ENCODE data around the gene PLK2. TPM values are rescaled to one million over a fixed set of nuclear protein-coding genes. Genes with fewer than 3 reads are reported as not detected.

PLK2 gene
- total and polyA plus RNA-seq, 2 of the 8 experiments (the other 6 are each of a cell fraction or from before 2014, with no cell fraction given) = 5.8 to 20.6 TPM

DNA sequence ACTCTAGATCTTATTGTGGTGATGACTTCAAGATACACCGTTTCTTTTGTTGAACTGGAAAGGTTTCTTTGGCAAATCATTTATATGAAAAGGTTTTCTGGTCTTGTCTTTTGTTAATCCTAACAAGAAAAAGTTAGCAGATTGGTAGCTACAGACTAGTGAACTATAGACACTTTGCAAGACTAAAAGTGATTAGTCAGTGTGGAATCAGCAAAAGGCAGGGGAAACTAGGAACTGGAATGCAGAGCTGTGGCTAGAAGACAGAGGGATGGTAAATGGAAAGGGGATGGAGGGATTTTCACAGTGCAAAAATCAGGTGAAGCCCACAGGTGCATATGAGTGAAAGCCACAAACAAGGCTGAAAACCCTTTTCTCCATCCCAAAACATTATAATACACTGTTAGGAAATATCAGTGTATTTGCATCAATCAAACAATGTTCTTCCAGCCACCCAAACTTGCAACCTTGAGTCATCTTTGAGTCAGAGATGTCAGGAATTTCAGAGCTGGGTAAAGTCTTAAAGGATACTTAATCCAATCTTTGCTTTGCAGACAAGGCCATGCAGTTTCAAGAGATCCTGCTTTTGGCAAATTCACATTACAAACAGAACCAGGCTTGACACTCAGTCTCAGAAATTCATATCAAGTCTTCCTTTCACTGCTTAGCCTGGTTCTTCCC, 52.7 kb downstream of the PLK2 start (continued):
- TF ChIP-seq, protein P1, sequence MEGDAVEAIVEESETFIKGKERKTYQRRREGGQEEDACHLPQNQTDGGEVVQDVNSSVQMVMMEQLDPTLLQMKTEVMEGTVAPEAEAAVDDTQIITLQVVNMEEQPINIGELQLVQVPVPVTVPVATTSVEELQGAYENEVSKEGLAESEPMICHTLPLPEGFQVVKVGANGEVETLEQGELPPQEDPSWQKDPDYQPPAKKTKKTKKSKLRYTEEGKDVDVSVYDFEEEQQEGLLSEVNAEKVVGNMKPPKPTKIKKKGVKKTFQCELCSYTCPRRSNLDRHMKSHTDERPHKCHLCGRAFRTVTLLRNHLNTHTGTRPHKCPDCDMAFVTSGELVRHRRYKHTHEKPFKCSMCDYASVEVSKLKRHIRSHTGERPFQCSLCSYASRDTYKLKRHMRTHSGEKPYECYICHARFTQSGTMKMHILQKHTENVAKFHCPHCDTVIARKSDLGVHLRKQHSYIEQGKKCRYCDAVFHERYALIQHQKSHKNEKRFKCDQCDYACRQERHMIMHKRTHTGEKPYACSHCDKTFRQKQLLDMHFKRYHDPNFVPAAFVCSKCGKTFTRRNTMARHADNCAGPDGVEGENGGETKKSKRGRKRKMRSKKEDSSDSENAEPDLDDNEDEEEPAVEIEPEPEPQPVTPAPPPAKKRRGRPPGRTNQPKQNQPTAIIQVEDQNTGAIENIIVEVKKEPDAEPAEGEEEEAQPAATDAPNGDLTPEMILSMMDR (IDR thresholded peaks at IDR 0.05; ENCODE audit: control extremely low read depth in 1 of 3, insufficient read depth in 1 of 3, low read depth in 1 of 3, low read length in 3 of 3) = no peak
- TF ChIP-seq JUND (IDR thresholded peaks at IDR 0.05; ENCODE audit: low read length) = no peak
